Gastrocnemius medialis (tissue), 4 donors: ENCODE data around the gene GRID2.

ENCODE experiments used
- CTCF ChIP-seq, 5 experiments: fragments of 450-650 bp in 3 of 5; fragments of 200-600 bp in 2 of 5; sonication (generic) in 2 of 5; IDR thresholded peaks in 4 of 5; conservative IDR thresholded peaks in 1 of 5; 1 replicate in 4 of 5; 2 replicates in 1 of 5; pipeline ENCODE4 v1.5.1; 2016 to 2019; ENCODE audit warnings: antibody characterized with exemption in 5 of 5, mild to moderate bottlenecking in 3 of 5, moderate library complexity in 3 of 5
- POLR2A ChIP-seq, 2 donors: fragments of 450-650 bp; IDR thresholded peaks; one replicate each; pipeline ENCODE4 v1.6.1; 2017; ENCODE audit warnings: antibody characterized with exemption in 2 of 2, mild to moderate bottlenecking in 2 of 2, moderate library complexity in 2 of 2

DNA sequence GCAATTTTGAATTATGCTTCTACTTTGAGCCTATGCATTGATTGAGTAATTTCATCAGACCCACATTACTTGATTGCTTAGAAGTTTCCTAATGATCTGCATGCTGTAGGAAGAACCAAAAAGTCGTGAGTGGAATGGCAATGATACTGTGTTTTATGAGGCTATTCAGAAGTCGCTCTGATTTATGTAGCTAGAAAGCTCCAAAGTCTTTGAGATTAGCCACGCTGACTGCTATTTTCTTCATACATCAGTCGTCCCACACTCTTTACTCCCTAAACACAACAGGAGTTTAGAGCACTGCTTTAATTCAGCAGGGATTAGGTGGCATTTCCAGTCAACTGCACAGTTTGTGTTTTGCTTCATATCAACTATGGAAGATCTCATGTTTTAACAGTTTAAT, 4.1 kb downstream of the GRID2 start:
- no peak for TF ChIP-seq CTCF (IDR thresholded peaks at IDR 0.05 in 4 of 5, conservative IDR thresholded peaks at IDR 0.05 in 1 of 5)
- TF ChIP-seq POLR2A (IDR thresholded peaks at IDR 0.05): no peak
